GM13976 (cell line): ENCODE data around the gene SNRPD2.
"Not testable (repeated sequence)": the region's sequence is repeated elsewhere in the genome, so short reads cannot be mapped to it uniquely, and the experiment has no call there.

Experiments used
- DNase-seq: peaks from one replicate; pipeline ENCODE4 v3.0.0; 2012; ENCODE audit warnings: low spot score
- CTCF ChIP-seq: IDR thresholded peaks from 2 replicates; pipeline ENCODE4 v1.5.1; 2012; ENCODE audit warnings: borderline replicate concordance, mild to moderate bottlenecking; ENCODE audit not compliant: insufficient read depth; ENCODE audit errors: extremely low read depth, missing control alignments, control extremely low read depth
- in situ Hi-C: fragments of 300-500 bp; cut with MboI; formaldehyde crosslinking; loops from one replicate; pipeline ENCODE4 v1.12.0; 2022; ENCODE audit warnings: low sequenced_read_pairs, mixed read lengths, inconsistent platforms; ENCODE audit not compliant: unreplicated experiment

The SNRPD2 gene

GRCh38 chr19:45691516-45692186, at the start of gene SNRPD2:
TSS of gene SNRPD2 (minus strand) at chr19:45691953. CDS start at chr19:45691888, 65 bp downstream.
- in situ Hi-C loops, result no loop called here
- peak; percentile 92 for DNase-seq
- TF ChIP-seq CTCF, result no peak

GRCh38 chr19:45739498-45740439, 48.0 kb upstream of the SNRPD2 start:
- no peak for DNase-seq
- TF ChIP-seq CTCF, result no peak
- in situ Hi-C loops, result no loop called here

- in situ Hi-C loops, result no loop called here
- no peak for DNase-seq
- no peak for TF ChIP-seq CTCF
Observed at GRCh38 chr19:45733160-45733810, 41.5 kb upstream of the SNRPD2 start, which contains the start of gene MEIOSIN. TSS of gene MEIOSIN (plus strand) at chr19:45733439. CDS start at chr19:45735377, 1,938 bp downstream.

GRCh38 chr19:45730368-45731288, 38.9 kb upstream of the SNRPD2 start, which contains the start of gene FBXO46:
TSS of gene FBXO46 (minus strand) at chr19:45730896. CDS start at chr19:45713495, 17,401 bp downstream.
- DNase-seq, result peak; percentile 98
- peak; percentile 23 for TF ChIP-seq CTCF
- in situ Hi-C loops, result no loop called here

- peak; percentile 68 for DNase-seq
- TF ChIP-seq CTCF, result no peak
- in situ Hi-C loops, result no loop called here
Observed at GRCh38 chr19:45729800-45730290, 38.1 kb upstream of the SNRPD2 start.

- DNase-seq, in situ Hi-C loops: not testable (repeated sequence)
Observed at GRCh38 chr19:45728683-45729082, 36.9 kb upstream of the SNRPD2 start.

- in situ Hi-C loops, DNase-seq: not testable (repeated sequence)
Observed at GRCh38 chr19:45720065-45720464, 28.3 kb upstream of the SNRPD2 start.
